ENCODE results near the gene VIPAS39. TPM values are rescaled to one million over a fixed set of nuclear protein-coding genes. Genes with fewer than 3 reads are reported as not detected.
"Not testable (repeated sequence)": the region's sequence is repeated elsewhere in the genome, so short reads cannot be mapped to it uniquely, and the experiment has no call there.

The VIPAS39 gene
- total RNA-seq, 2 donors from 2014 or later, result 6.3 to 17.1 TPM

GRCh38 chr14:77416836-77417235 is 40.6 kb downstream of the VIPAS39 start:
- no peaks in the 10 kb centered on the region for H3K27me3 ChIP-seq
- no peak for TF ChIP-seq CTCF (IDR thresholded peaks at IDR 0.05)
- no peak for TF ChIP-seq POLR2A (IDR thresholded peaks at IDR 0.05)
- no peak overlapping the region for H3K4me3 ChIP-seq
- DNase-seq, result no peak
- no peak for ATAC-seq
- no peak overlapping the region for H3K27ac ChIP-seq
- no peaks in the 10 kb centered on the region for H3K36me3 ChIP-seq (replicated peaks in 1 of 2; ENCODE audit: insufficient read depth in 1 of 2, low read depth in 2 of 2)
- 89 to 90% methylated on average over 8 of the region's 8 CpGs for WGBS, 2 donors
- intact Hi-C loops (cut with DNase I), result no loop called here
- H3K4me1 ChIP-seq, result no peaks in the 10 kb centered on the region
- peaks cover 0 to 4% (median 0%) of the 10 kb centered on the region in 3 donors for H3K9me3 ChIP-seq

- H3K27me3 ChIP-seq; ATAC-seq; H3K9me3 ChIP-seq; intact Hi-C loops (cut with DNase I); H3K4me1 ChIP-seq; H3K36me3 ChIP-seq (replicated peaks in 1 of 2; ENCODE audit: insufficient read depth in 1 of 2, low read depth in 2 of 2); H3K4me3 ChIP-seq; H3K27ac ChIP-seq; DNase-seq: not testable (repeated sequence)
- WGBS, 2 donors, result 81 to 87% methylated on average over 2 to 3 of the region's 3 CpGs
These were observed 41.3 kb downstream of the VIPAS39 start for GRCh38 chr14:77416098-77416497.

- H3K27me3 ChIP-seq; H3K4me1 ChIP-seq; H3K36me3 ChIP-seq (replicated peaks in 1 of 2; ENCODE audit: insufficient read depth in 1 of 2, low read depth in 2 of 2); H3K9me3 ChIP-seq; DNase-seq; ATAC-seq; H3K27ac ChIP-seq; intact Hi-C loops (cut with DNase I); H3K4me3 ChIP-seq: not testable (repeated sequence)
- 87 to 88% methylated on average over 10 of the region's 10 CpGs for WGBS, 2 donors
These were observed 41.9 kb downstream of the VIPAS39 start for GRCh38 chr14:77415403-77416030.

GRCh38 chr14:77409131-77409533 is 48.3 kb downstream of the VIPAS39 start:
- H3K9me3 ChIP-seq, result no peaks in the 10 kb centered on the region
- no peak for TF ChIP-seq CTCF (IDR thresholded peaks at IDR 0.05)
- no peak for TF ChIP-seq POLR2A (IDR thresholded peaks at IDR 0.05)
- no peaks in the 10 kb centered on the region for H3K36me3 ChIP-seq (replicated peaks in 1 of 2; ENCODE audit: insufficient read depth in 1 of 2, low read depth in 2 of 2)
- no peaks in the 10 kb centered on the region for H3K4me1 ChIP-seq
- intact Hi-C loops (cut with DNase I), result no loop called here
- DNase-seq (no peak), ATAC-seq (no peak)
- H3K4me3 ChIP-seq, result no peak overlapping the region
- no peak overlapping the region for H3K27ac ChIP-seq
- H3K27me3 ChIP-seq, result no peaks in the 10 kb centered on the region
- 47 to 52% methylated on average over 3 of the region's 3 CpGs for WGBS, 2 donors

- H3K4me1 ChIP-seq, result no peaks in the 10 kb centered on the region
- H3K9me3 ChIP-seq, result no peaks in the 10 kb centered on the region
- ATAC-seq, result no peak
- H3K4me3 ChIP-seq, result no peak overlapping the region
- H3K27ac ChIP-seq, result no peak overlapping the region
- TF ChIP-seq CTCF (IDR thresholded peaks at IDR 0.05), result no peak
- no peak for TF ChIP-seq POLR2A (IDR thresholded peaks at IDR 0.05)
- H3K27me3 ChIP-seq, result no peaks in the 10 kb centered on the region
- intact Hi-C loops (cut with DNase I), result no loop called here
- DNase-seq, result no peak
- H3K36me3 ChIP-seq (replicated peaks in 1 of 2; ENCODE audit: insufficient read depth in 1 of 2, low read depth in 2 of 2), result no peaks in the 10 kb centered on the region
- WGBS, 2 donors, result 80 to 83% methylated on average over 2 of the region's 2 CpGs
These were observed 50.2 kb downstream of the VIPAS39 start for GRCh38 chr14:77407158-77407557.

- TF ChIP-seq CTCF (IDR thresholded peaks at IDR 0.05) (no peak), POLR2A (IDR thresholded peaks at IDR 0.05) (no peak)
- 64 to 66% methylated on average over 6 of the region's 6 CpGs for WGBS, 2 donors
- Histone ChIP-seq H3K27ac (no peak overlapping the region), H3K9me3 (no peaks in the 10 kb centered on the region), H3K4me3 (no peak overlapping the region), H3K27me3 (no peaks in the 10 kb centered on the region), H3K4me1 (no peaks in the 10 kb centered on the region), H3K36me3 (replicated peaks in 1 of 2; ENCODE audit: insufficient read depth in 1 of 2, low read depth in 2 of 2) (no peaks in the 10 kb centered on the region)
- DNase-seq (no peak), ATAC-seq (no peak)
- intact Hi-C loops (cut with DNase I), result no loop called here
These were observed 50.7 kb downstream of the VIPAS39 start for GRCh38 chr14:77406718-77407117.

Measured in body of pancreas (tissue), 4 donors.